Activated naive CD4-positive, alpha-beta T cell treated with anti-CD3 and anti-CD28 coated beads, Interleukin-2, amount 50 U/mL, for 24 hours (primary cell): ENCODE results near the gene PNMA8C.
"Not testable (repeated sequence)": the region's sequence is repeated elsewhere in the genome, so short reads cannot be mapped to it uniquely, and the experiment has no call there.

Experiments
- H3K27ac Mint-ChIP-seq: one replicate; pipeline ENCODE4 v1.8.0; 2021; ENCODE audit warnings: mild to moderate bottlenecking, mixed read lengths
- H3K27me3 Mint-ChIP-seq: one replicate; pipeline ENCODE4 v1.8.0; 2021; ENCODE audit warnings: mixed read lengths
- H3K36me3 Mint-ChIP-seq: one replicate; pipeline ENCODE4 v1.8.0; 2021; ENCODE audit warnings: mixed read lengths
- H3K4me1 Mint-ChIP-seq: one replicate; pipeline ENCODE4 v1.8.0; 2021; ENCODE audit warnings: mixed read lengths
- H3K4me3 Mint-ChIP-seq: one replicate; pipeline ENCODE4 v1.8.0; 2021; ENCODE audit warnings: mild to moderate bottlenecking, mixed read lengths
- H3K9me3 Mint-ChIP-seq: one replicate; pipeline ENCODE4 v1.8.0; 2021; ENCODE audit warnings: mixed read lengths

Gene PNMA8C

GRCh38 chr19:46453661-46454060 lies 24.9 kb upstream of the PNMA8C start:
- Mint-ChIP-seq H3K9me3 (peaks cover 6% of the 10 kb centered on the region), H3K36me3 (peaks cover 2% of the 10 kb centered on the region), H3K4me3 (no peak overlapping the region), H3K27me3 (peaks cover 8% of the 10 kb centered on the region), H3K27ac (no peak overlapping the region), H3K4me1 (no peaks in the 10 kb centered on the region)

DNA sequence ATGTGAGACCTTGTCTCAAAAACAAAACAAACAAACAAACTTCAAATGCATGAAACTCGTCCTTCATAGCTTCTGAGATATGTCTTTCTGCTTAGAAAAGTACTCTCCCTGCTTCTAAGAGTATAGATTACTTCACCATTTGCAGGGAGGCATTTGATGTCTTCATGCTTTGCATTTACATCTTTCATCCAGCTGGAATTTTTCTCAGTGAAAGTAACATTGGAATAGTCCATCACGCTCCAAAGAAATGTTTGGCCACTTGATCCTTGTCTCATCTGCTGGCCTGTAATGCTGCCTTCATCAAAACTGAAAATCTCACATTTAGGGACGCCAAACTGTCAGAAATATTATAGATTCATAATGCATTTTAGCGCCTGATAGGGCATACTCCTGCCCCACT lies 23.4 kb upstream of the PNMA8C start:
- H3K27ac Mint-ChIP-seq: no peak overlapping the region
- peaks cover 2% of the 10 kb centered on the region for H3K36me3 Mint-ChIP-seq
- no peaks in the 10 kb centered on the region for H3K4me1 Mint-ChIP-seq
- peaks cover 5% of the 10 kb centered on the region for H3K27me3 Mint-ChIP-seq
- H3K9me3 Mint-ChIP-seq: peaks cover 6% of the 10 kb centered on the region
- H3K4me3 Mint-ChIP-seq: no peak overlapping the region

DNA sequence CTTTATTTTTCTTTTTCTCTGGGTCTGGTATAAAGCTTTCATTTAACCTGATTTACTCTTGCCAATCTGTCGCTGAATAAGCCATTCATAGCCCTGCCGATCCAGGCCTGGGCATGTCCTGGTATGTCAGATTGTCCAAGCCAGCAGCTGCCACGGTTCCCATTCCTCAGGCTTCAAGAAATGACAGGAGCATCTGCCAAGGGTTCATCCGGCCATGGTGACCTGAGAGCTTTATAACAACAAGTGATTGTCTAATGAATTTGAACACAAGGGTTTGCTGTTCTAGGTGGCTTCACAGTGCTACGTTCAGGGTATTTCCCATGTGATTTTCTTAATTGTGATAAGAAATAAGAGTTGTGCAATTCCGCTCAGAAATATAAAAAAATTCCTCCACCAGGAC lies 22.6 kb upstream of the PNMA8C start:
- Mint-ChIP-seq H3K4me1 (no peaks in the 10 kb centered on the region), H3K27me3 (peaks cover 4% of the 10 kb centered on the region), H3K9me3 (peaks cover 6% of the 10 kb centered on the region), H3K4me3 (no peak overlapping the region), H3K36me3 (peaks cover 2% of the 10 kb centered on the region), H3K27ac (no peak overlapping the region)

DNA sequence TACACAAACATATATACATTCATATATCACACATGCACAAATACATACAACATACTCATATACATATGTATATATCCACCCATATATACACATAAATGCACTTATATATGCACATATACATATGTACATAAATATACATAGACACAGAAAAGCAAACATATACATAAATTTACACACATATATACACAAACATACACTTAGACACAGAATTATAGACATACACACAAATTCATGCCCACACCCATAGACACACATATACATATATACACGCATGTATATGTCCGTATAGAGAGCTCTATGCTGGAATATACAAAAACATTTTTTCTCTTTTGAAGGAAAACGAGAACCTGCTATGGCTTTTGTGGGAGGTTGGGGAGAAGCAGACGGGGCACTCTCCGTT lies 22.0 kb upstream of the PNMA8C start:
- peaks cover 2% of the 10 kb centered on the region for H3K36me3 Mint-ChIP-seq
- H3K27ac Mint-ChIP-seq: no peak overlapping the region

GRCh38 chr19:46449228-46449627 lies 20.5 kb upstream of the PNMA8C start:
- H3K9me3 Mint-ChIP-seq: peaks cover 6% of the 10 kb centered on the region
- peaks cover 2% of the 10 kb centered on the region for H3K36me3 Mint-ChIP-seq
- no peak overlapping the region for H3K27ac Mint-ChIP-seq
- no peaks in the 10 kb centered on the region for H3K4me1 Mint-ChIP-seq
- H3K27me3 Mint-ChIP-seq: peaks cover 4% of the 10 kb centered on the region
- no peak overlapping the region for H3K4me3 Mint-ChIP-seq

More for the DNA sequence above, 22.0 kb upstream of the PNMA8C start:
- no peaks in the 10 kb centered on the region for H3K4me1 Mint-ChIP-seq
- H3K4me3 Mint-ChIP-seq: no peak overlapping the region
- peaks cover 6% of the 10 kb centered on the region for H3K9me3 Mint-ChIP-seq
- peaks cover 4% of the 10 kb centered on the region for H3K27me3 Mint-ChIP-seq

- Mint-ChIP-seq H3K27me3 (peaks cover 4% of the 10 kb centered on the region), H3K4me3 (no peak overlapping the region), H3K4me1 (no peaks in the 10 kb centered on the region), H3K27ac (no peak overlapping the region), H3K9me3 (peaks cover 6% of the 10 kb centered on the region), H3K36me3 (peaks cover 2% of the 10 kb centered on the region)
Observed at GRCh38 chr19:46448601-46449000, 19.9 kb upstream of the PNMA8C start.

- peaks cover 6% of the 10 kb centered on the region for H3K9me3 Mint-ChIP-seq
- peaks cover 2% of the 10 kb centered on the region for H3K36me3 Mint-ChIP-seq
- H3K4me3 Mint-ChIP-seq: no peak overlapping the region
Observed at GRCh38 chr19:46447824-46448223, 19.1 kb upstream of the PNMA8C start.

GRCh38 chr19:46447006-46447405 lies 18.3 kb upstream of the PNMA8C start:
- peaks cover 4% of the 10 kb centered on the region for H3K27me3 Mint-ChIP-seq
- peaks cover 6% of the 10 kb centered on the region for H3K9me3 Mint-ChIP-seq
- H3K27ac Mint-ChIP-seq: no peak overlapping the region
- peaks cover 5% of the 10 kb centered on the region for H3K4me1 Mint-ChIP-seq
- peaks cover 2% of the 10 kb centered on the region for H3K36me3 Mint-ChIP-seq
- no peak overlapping the region for H3K4me3 Mint-ChIP-seq

More at GRCh38 chr19:46447824-46448223, 19.1 kb upstream of the PNMA8C start:
- Mint-ChIP-seq H3K27me3 (peaks cover 4% of the 10 kb centered on the region), H3K27ac (no peak overlapping the region), H3K4me1 (peaks cover 4% of the 10 kb centered on the region)

GRCh38 chr19:46446021-46446420 lies 17.3 kb upstream of the PNMA8C start:
- Mint-ChIP-seq H3K9me3 (peaks cover 6% of the 10 kb centered on the region), H3K4me3 (no peak overlapping the region), H3K36me3 (peaks cover 2% of the 10 kb centered on the region), H3K27ac (no peak overlapping the region), H3K4me1 (peaks cover 5% of the 10 kb centered on the region), H3K27me3 (peaks cover 4% of the 10 kb centered on the region)

- Mint-ChIP-seq H3K27me3 (peaks cover 4% of the 10 kb centered on the region), H3K4me1 (peaks cover 5% of the 10 kb centered on the region), H3K27ac (no peak overlapping the region), H3K4me3 (no peak overlapping the region), H3K9me3 (no peaks in the 10 kb centered on the region), H3K36me3 (no peaks in the 10 kb centered on the region)
Observed at GRCh38 chr19:46442808-46443450, 14.2 kb upstream of the PNMA8C start.

GRCh38 chr19:46441866-46442265 lies 13.1 kb upstream of the PNMA8C start:
- Mint-ChIP-seq H3K9me3 (no peaks in the 10 kb centered on the region), H3K27me3 (peaks cover 4% of the 10 kb centered on the region), H3K36me3 (no peaks in the 10 kb centered on the region), H3K27ac (no peak overlapping the region), H3K4me1 (peaks cover 5% of the 10 kb centered on the region), H3K4me3 (no peak overlapping the region)

GRCh38 chr19:46435689-46436088 lies 7.0 kb upstream of the PNMA8C start:
- H3K27ac Mint-ChIP-seq, H3K4me1 Mint-ChIP-seq: not testable (repeated sequence)

GRCh38 chr19:46435009-46435408 lies 6.3 kb upstream of the PNMA8C start:
- H3K27me3 Mint-ChIP-seq: peaks cover 16% of the 10 kb centered on the region
- no peaks in the 10 kb centered on the region for H3K9me3 Mint-ChIP-seq
- H3K4me3 Mint-ChIP-seq: no peak overlapping the region
- H3K36me3 Mint-ChIP-seq: no peaks in the 10 kb centered on the region
- H3K27ac Mint-ChIP-seq: no peak overlapping the region
- H3K4me1 Mint-ChIP-seq: no peaks in the 10 kb centered on the region

More at GRCh38 chr19:46435689-46436088, 7.0 kb upstream of the PNMA8C start:
- not testable (repeated sequence) for H3K4me3 Mint-ChIP-seq, H3K9me3 Mint-ChIP-seq, H3K36me3 Mint-ChIP-seq
- H3K27me3 Mint-ChIP-seq: peaks cover 15% of the 10 kb centered on the region

GRCh38 chr19:46433470-46433869 lies 4.7 kb upstream of the PNMA8C start:
- not testable (repeated sequence) for H3K36me3 Mint-ChIP-seq, H3K4me3 Mint-ChIP-seq, H3K9me3 Mint-ChIP-seq, H3K27ac Mint-ChIP-seq
- Mint-ChIP-seq H3K4me1 (peaks cover 11% of the 10 kb centered on the region), H3K27me3 (peaks cover 24% of the 10 kb centered on the region)

DNA sequence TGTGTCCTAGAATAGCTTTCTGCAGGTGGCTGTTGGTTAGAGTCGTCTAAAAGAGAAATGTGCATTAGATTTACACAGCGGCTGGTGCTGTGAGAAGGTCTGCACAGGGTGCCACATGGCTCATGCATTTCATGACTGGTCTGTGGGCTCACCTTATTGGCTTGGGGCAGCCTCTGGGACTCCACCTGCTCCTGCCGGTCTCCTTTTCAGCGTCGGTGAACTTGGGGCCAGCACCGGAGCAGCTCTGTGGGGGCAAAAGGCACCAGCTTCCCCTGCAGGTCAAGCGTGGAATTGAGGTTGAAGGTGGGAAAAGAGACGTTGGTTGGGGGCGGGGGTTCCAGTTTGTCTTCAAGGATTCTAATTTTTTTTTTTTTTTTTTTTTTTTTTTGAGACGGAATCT lies 3.1 kb upstream of the PNMA8C start:
- H3K4me1 Mint-ChIP-seq: peaks cover 19% of the 10 kb centered on the region

DNA sequence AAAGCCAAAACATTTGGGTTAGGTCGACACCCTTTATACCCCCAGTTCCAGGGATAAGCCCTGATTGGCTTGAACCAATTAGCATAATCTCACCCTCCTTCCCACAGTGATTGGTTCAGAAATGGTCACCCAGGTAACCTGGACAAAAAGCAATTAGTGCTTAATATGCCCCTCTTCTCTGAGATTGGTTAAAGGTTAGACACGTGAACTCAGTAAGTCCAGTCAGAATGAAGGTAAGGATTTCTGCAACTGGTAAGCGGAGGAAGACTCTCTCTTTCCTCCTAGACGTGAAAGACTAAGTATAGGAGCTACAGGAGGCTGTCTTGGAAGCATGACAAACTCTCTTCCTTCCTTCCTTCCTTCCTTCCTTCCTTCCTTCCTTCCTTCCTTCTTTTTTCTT lies 1.3 kb upstream of the PNMA8C start:
- Mint-ChIP-seq H3K9me3 (no peaks in the 10 kb centered on the region), H3K27ac (peak overlapping the region; percentile 18), H3K36me3 (no peaks in the 10 kb centered on the region), H3K4me1 (peaks cover 29% of the 10 kb centered on the region), H3K4me3 (peak overlapping the region; percentile 37), H3K27me3 (peaks cover 39% of the 10 kb centered on the region)

More for the DNA sequence above, 3.1 kb upstream of the PNMA8C start:
- no peaks in the 10 kb centered on the region for H3K36me3 Mint-ChIP-seq
- H3K4me3 Mint-ChIP-seq: no peak overlapping the region
- no peaks in the 10 kb centered on the region for H3K9me3 Mint-ChIP-seq
- peaks cover 35% of the 10 kb centered on the region for H3K27me3 Mint-ChIP-seq
- H3K27ac Mint-ChIP-seq: no peak overlapping the region

- Mint-ChIP-seq H3K4me3 (peak overlapping the region; percentile 83), H3K27me3 (peaks cover 39% of the 10 kb centered on the region), H3K36me3 (no peaks in the 10 kb centered on the region), H3K27ac (no peak overlapping the region), H3K4me1 (peaks cover 29% of the 10 kb centered on the region), H3K9me3 (no peaks in the 10 kb centered on the region)
Observed at GRCh38 chr19:46427518-46428045, 1.2 kb downstream of the PNMA8C start.
